CD14-positive monocyte (primary cell): ENCODE data around the gene OR51S1. TPM values are rescaled to one million over a fixed set of nuclear protein-coding genes. Genes with fewer than 3 reads are reported as not detected.
A peak's percentile ranks its signal among the peaks of the same experiment; 100 is the strongest.
"Not testable (repeated sequence)": the region's sequence is repeated elsewhere in the genome, so short reads cannot be mapped to it uniquely, and the experiment has no call there.

Source experiments
- DNase-seq, 3 donors: peaks; one replicate each; pipeline ENCODE4 v3.0.0-alpha.2; 2011 to 2022
- H2AFZ ChIP-seq: 2 replicates; pipeline ENCODE4 v1.6.0; 2012; ENCODE audit warnings: mild to moderate bottlenecking, low read depth, low read length, inconsistent platforms; ENCODE audit not compliant: insufficient read depth, poor library complexity, severe bottlenecking
- H3K27ac ChIP-seq, 2 donors: 1 replicate in 1 of 2; 2 replicates in 1 of 2; pipeline ENCODE4 v1.5.1; 2012 to 2013; ENCODE audit warnings: low read length in 2 of 2, control low read depth in 1 of 2, inconsistent platforms in 1 of 2, low read depth in 1 of 2, mild to moderate bottlenecking in 1 of 2
- H3K27me3 ChIP-seq, 2 donors: one replicate each; pipeline versions ENCODE4 v1.6.0 to v1.6.1; 2011 to 2013; ENCODE audit warnings: low read length in 2 of 2; ENCODE audit not compliant: control insufficient read depth in 2 of 2, insufficient read depth in 2 of 2
- H3K36me3 ChIP-seq, 2 donors: replicated peaks in 1 of 2; 1 replicate in 1 of 2; 2 replicates in 1 of 2; pipeline versions ENCODE4 v1.5.1 to v1.6.1; 2012 to 2013; ENCODE audit warnings: low read length in 2 of 2, control low read depth in 1 of 2, inconsistent platforms in 1 of 2, mild to moderate bottlenecking in 1 of 2; ENCODE audit not compliant: insufficient read depth in 2 of 2, control insufficient read depth in 1 of 2
- H3K4me1 ChIP-seq, 2 donors: 1 replicate in 1 of 2; 2 replicates in 1 of 2; pipeline versions ENCODE4 v1.5.1 to v1.6.1; 2012 to 2013; ENCODE audit warnings: low read length in 2 of 2, control low read depth in 1 of 2, inconsistent platforms in 1 of 2, mild to moderate bottlenecking in 1 of 2, moderate library complexity in 1 of 2; ENCODE audit not compliant: insufficient read depth in 2 of 2, control insufficient read depth in 1 of 2
- H3K4me2 ChIP-seq: replicated peaks from 2 replicates; pipeline ENCODE3; 2012; ENCODE audit warnings: low read length, moderate library complexity, mild to moderate bottlenecking; ENCODE audit not compliant: poor library complexity, severe bottlenecking; ENCODE audit errors: extremely low read depth
- H3K4me3 ChIP-seq, 3 experiments: fragments of 200-600 bp in 1 of 3; sonication (generic) in 1 of 3; replicated peaks in 1 of 3; 1 replicate in 2 of 3; 2 replicates in 1 of 3; pipeline ENCODE4 v1.5.1; 2011 to 2013; ENCODE audit warnings: low read length in 3 of 3, mild to moderate bottlenecking in 3 of 3, control low read depth in 2 of 3, low read depth in 2 of 3, inconsistent platforms in 1 of 3, moderate library complexity in 1 of 3
- H3K79me2 ChIP-seq: 2 replicates; pipeline ENCODE4 v1.6.0; 2012; ENCODE audit warnings: mild to moderate bottlenecking, control low read depth, inconsistent platforms, low read length, moderate library complexity; ENCODE audit not compliant: insufficient read depth
- H3K9ac ChIP-seq: 2 replicates; pipeline ENCODE4 v1.6.0; 2017; ENCODE audit warnings: low read length, mild to moderate bottlenecking; ENCODE audit not compliant: insufficient read depth, poor library complexity, severe bottlenecking
- H3K9me3 ChIP-seq, 2 donors: replicated peaks in 1 of 2; 1 replicate in 1 of 2; 2 replicates in 1 of 2; pipeline versions ENCODE4 v1.5.1 to v1.6.1; 2012 to 2013; ENCODE audit warnings: low read length in 2 of 2, control low read depth in 1 of 2; ENCODE audit not compliant: control insufficient read depth in 1 of 2, insufficient read depth in 1 of 2
- H4K20me1 ChIP-seq: 2 replicates; pipeline ENCODE4 v1.6.0; 2012; ENCODE audit warnings: mild to moderate bottlenecking, low read length, control low read depth, moderate library complexity; ENCODE audit not compliant: insufficient read depth
- H3K27ac Mint-ChIP-seq, 7 donors: one replicate each; pipeline ENCODE4 v1.8.0; 2020; ENCODE audit warnings: mild to moderate bottlenecking in 7 of 7, mixed read lengths in 7 of 7, moderate library complexity in 6 of 7, inconsistent platforms in 2 of 7
- H3K27me3 Mint-ChIP-seq, 3 donors: one replicate each; pipeline ENCODE4 v1.8.0; 2021 to 2022; ENCODE audit warnings: low read depth in 3 of 3, mild to moderate bottlenecking in 3 of 3, mixed read lengths in 3 of 3, moderate library complexity in 3 of 3, inconsistent platforms in 1 of 3
- H3K36me3 Mint-ChIP-seq, 2 donors: one replicate each; pipeline ENCODE4 v1.8.0; 2020; ENCODE audit warnings: mixed read lengths in 2 of 2, inconsistent platforms in 1 of 2, mild to moderate bottlenecking in 1 of 2
- H3K4me1 Mint-ChIP-seq: one replicate; pipeline ENCODE4 v1.8.0; 2020; ENCODE audit warnings: mild to moderate bottlenecking, mixed read lengths
- H3K4me3 Mint-ChIP-seq, 2 donors: one replicate each; pipeline ENCODE4 v1.8.0; 2020; ENCODE audit warnings: mild to moderate bottlenecking in 2 of 2, mixed read lengths in 2 of 2, moderate library complexity in 1 of 2
- H3K9me3 Mint-ChIP-seq, 7 donors: one replicate each; pipeline ENCODE4 v1.8.0; 2020 to 2022; ENCODE audit warnings: mixed read lengths in 7 of 7, mild to moderate bottlenecking in 6 of 7, moderate library complexity in 6 of 7, inconsistent platforms in 2 of 7
- WGBS: methylation state at CpG from one replicate; pipeline ENCODE4 v1.1.5; 2013; ENCODE audit warnings: missing lambda C conversion rate; ENCODE audit not compliant: insufficient coverage; 5-methylcytosine and 5-hydroxymethylcytosine counted together
- intact Hi-C, 2 donors: fragments of 100-400 bp; cut with micrococcal nuclease; formaldehyde crosslinking; loops; one replicate each; pipeline versions ENCODE4 v1.15.0 to v1.15.1; 2023
- polyA plus RNA-seq, 3 donors: library from polyadenylated mRNA; depleted of rRNA in 1 of 3; unstranded in 2 of 3; stranded (reverse) in 1 of 3; fragments of 300-500 nt in 2 of 3; fragments of >200 nt in 1 of 3; fragmentation: Illumina TruSeq in 2 of 3; gene quantifications; 1 replicate in 2 of 3; 2 replicates in 1 of 3; pipeline ENCODE4 v1.2.3, GENCODE V29; 2012 to 2021
- TF ChIP-seq, protein P1 (sequence below): fragments of 200-600 bp; IDR thresholded peaks from one replicate; pipeline ENCODE4 v1.8.0; 2022; ENCODE audit warnings: antibody characterized with exemption, mild to moderate bottlenecking

OR51S1 gene
- polyA plus RNA-seq, 3 donors = not detected

DNA sequence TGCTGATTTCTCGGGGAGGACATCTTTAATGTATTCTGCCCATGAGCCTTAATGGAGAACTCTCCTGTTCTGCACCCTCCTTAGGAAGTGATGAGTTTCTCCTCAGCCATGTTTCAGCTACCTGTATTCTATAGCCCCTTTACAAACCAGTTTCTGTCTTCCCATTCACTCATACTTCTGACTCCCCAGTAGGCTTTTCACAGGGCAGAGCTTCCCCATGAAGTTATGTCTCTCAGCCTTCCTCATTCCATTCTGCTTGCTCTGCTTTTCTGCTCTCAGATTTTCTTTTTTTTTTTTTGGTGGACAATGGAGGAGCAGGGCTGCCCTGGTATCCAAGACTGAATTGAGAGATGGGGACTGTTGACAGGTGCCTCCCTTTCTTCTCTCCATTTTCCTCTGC is 40.5 kb downstream of the OR51S1 start:
- Mint-ChIP-seq H3K9me3 (peaks cover 0 to 5% (median 0%) of the 10 kb centered on the region in 7 donors), H3K4me3 (no peak overlapping the region), H3K27ac (no peak overlapping the region), H3K27me3 (no peaks in the 10 kb centered on the region), H3K4me1 (no peaks in the 10 kb centered on the region), H3K36me3 (no peaks in the 10 kb centered on the region)
- DNase-seq = no peak
- intact Hi-C loops = no loop called here
- Histone ChIP-seq H3K79me2 (no peaks in the 10 kb centered on the region), H3K4me2 (no peak overlapping the region), H3K4me1 (no peaks in the 10 kb centered on the region), H3K9ac (no peak overlapping the region), H4K20me1 (no peaks in the 10 kb centered on the region), H2AFZ (no peak overlapping the region), H3K4me3 (no peak overlapping the region), H3K27ac (no peak overlapping the region), H3K36me3 (no peaks in the 10 kb centered on the region), H3K27me3 (no peaks in the 10 kb centered on the region), H3K9me3 (no peaks in the 10 kb centered on the region)
- WGBS = 80% methylated on average over 1 of the region's 1 CpG
- TF ChIP-seq, protein P1, sequence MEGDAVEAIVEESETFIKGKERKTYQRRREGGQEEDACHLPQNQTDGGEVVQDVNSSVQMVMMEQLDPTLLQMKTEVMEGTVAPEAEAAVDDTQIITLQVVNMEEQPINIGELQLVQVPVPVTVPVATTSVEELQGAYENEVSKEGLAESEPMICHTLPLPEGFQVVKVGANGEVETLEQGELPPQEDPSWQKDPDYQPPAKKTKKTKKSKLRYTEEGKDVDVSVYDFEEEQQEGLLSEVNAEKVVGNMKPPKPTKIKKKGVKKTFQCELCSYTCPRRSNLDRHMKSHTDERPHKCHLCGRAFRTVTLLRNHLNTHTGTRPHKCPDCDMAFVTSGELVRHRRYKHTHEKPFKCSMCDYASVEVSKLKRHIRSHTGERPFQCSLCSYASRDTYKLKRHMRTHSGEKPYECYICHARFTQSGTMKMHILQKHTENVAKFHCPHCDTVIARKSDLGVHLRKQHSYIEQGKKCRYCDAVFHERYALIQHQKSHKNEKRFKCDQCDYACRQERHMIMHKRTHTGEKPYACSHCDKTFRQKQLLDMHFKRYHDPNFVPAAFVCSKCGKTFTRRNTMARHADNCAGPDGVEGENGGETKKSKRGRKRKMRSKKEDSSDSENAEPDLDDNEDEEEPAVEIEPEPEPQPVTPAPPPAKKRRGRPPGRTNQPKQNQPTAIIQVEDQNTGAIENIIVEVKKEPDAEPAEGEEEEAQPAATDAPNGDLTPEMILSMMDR = no peak

DNA sequence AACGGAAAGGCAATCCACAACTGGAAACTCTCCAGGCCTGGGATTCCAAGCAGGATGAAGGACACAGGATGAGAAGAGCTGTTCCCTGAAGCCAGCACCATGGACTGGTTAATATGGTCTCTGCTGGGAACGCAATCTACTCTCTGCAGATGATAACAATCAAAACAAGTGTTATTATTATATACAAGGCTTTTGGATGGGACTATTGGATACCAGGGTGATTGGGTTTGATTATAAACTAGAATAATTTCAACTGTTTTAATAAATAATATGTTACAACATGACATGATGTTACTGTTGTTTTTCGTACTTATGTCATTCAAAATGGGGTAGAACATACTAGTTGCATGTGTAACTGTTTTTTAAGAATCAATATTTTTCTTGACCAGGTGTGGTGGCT is 44.7 kb downstream of the OR51S1 start, which contains the start of gene OR52R1:
Gene OR52R1, minus strand, starts transcription at position 101 of the 400 bp plus-strand sequence. Its CDS starts 0 bp downstream, at position 101.
- Histone ChIP-seq H4K20me1 (no peaks in the 10 kb centered on the region), H3K27me3 (no peaks in the 10 kb centered on the region), H3K4me2 (no peak within 1 kb of the TSS), H3K9me3 (no peaks in the 10 kb centered on the region), H3K36me3 (no peaks in the 10 kb centered on the region), H3K9ac (no peak within 1 kb of the TSS), H3K79me2 (no peaks in the 10 kb centered on the region), H3K27ac (no peak within 1 kb of the TSS), H2AFZ (no peak within 1 kb of the TSS), H3K4me1 (no peaks in the 10 kb centered on the region), H3K4me3 (no peak within 1 kb of the TSS)
- Mint-ChIP-seq H3K36me3 (no peaks in the 10 kb centered on the region), H3K4me1 (no peaks in the 10 kb centered on the region), H3K27ac (peak within 1 kb of the TSS in 1 of 7 donors; percentile 19), H3K27me3 (peaks cover 0 to 2% (median 0%) of the 10 kb centered on the region in 3 donors), H3K9me3 (peaks cover 0 to 7% (median 0%) of the 10 kb centered on the region in 7 donors), H3K4me3 (no peak within 1 kb of the TSS)
- intact Hi-C loops = no loop called here
- TF ChIP-seq, protein P1 = no peak
- 100% methylated on average over 1 of the region's 3 CpGs for WGBS
- DNase-seq = no peak

DNA sequence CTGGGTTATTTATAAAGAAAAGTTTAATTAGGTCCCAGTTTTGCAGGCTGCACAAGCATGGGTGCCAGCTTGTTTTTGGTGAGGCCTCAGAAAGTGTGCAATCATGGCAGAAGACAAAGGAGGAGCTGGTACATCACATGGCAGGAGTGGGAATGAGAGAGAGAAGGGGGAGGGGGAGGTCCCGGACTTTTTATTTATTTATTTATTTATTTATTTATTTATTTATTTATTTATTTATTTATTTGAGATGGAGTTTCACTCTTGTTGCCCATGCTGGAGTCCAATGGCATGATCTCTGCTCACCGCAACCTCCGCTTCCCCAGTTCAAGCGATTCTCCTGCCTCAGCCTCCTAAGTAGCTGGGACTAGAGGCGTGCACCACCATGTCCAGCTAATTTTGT is 47.7 kb downstream of the OR51S1 start:
- H3K79me2 ChIP-seq, H3K27me3 ChIP-seq, H3K27me3 Mint-ChIP-seq, H3K36me3 ChIP-seq, H3K4me3 Mint-ChIP-seq, H3K4me2 ChIP-seq, H3K36me3 Mint-ChIP-seq, H3K4me3 ChIP-seq, H3K4me1 ChIP-seq, H3K9ac ChIP-seq, H2AFZ ChIP-seq, H3K9me3 Mint-ChIP-seq, H3K4me1 Mint-ChIP-seq, DNase-seq, intact Hi-C loops, H3K9me3 ChIP-seq, H3K27ac ChIP-seq, H4K20me1 ChIP-seq: not testable (repeated sequence)
- WGBS = 95% methylated on average over 3 of the region's 5 CpGs
- H3K27ac Mint-ChIP-seq = peak overlapping the region in 1 of 7 donors; percentile 75
